Retina (tissue), 1 donor: Measurements from ENCODE around the gene IQGAP2.
"Not testable (repeated sequence)": the region's sequence is repeated elsewhere in the genome, so short reads cannot be mapped to it uniquely, and the experiment has no call there.

Source experiments
- DNase-seq: peaks from one replicate; pipeline ENCODE4 v3.0.0-alpha.2; 2016

IQGAP2 gene

GRCh38 chr5:76672242-76672641 is 269.2 kb downstream of the IQGAP2 start:
- DNase-seq = no peak

GRCh38 chr5:76673125-76673524 is 270.0 kb downstream of the IQGAP2 start:
- DNase-seq = no peak

- DNase-seq = no peak
Measured at GRCh38 chr5:76674330-76675066, 271.4 kb downstream of the IQGAP2 start.

- no peak for DNase-seq
Measured at GRCh38 chr5:76675364-76675763, 272.3 kb downstream of the IQGAP2 start.

GRCh38 chr5:76677849-76678472 is 274.9 kb downstream of the IQGAP2 start:
- no peak for DNase-seq

GRCh38 chr5:76679231-76679630 is 276.1 kb downstream of the IQGAP2 start:
- no peak for DNase-seq

- DNase-seq = not testable (repeated sequence)
Measured at GRCh38 chr5:76680826-76681225, 277.7 kb downstream of the IQGAP2 start.

- no peak for DNase-seq
Measured at GRCh38 chr5:76681287-76681686, 278.2 kb downstream of the IQGAP2 start.

- DNase-seq = no peak
Measured at GRCh38 chr5:76682387-76682786, 279.3 kb downstream of the IQGAP2 start.

- DNase-seq = no peak
Measured at GRCh38 chr5:76683816-76684731, 281.0 kb downstream of the IQGAP2 start.

GRCh38 chr5:76684756-76685519 is 281.9 kb downstream of the IQGAP2 start:
- no peak for DNase-seq

GRCh38 chr5:76685704-76686103 is 282.6 kb downstream of the IQGAP2 start:
- DNase-seq = no peak

GRCh38 chr5:76688212-76688611 is 285.1 kb downstream of the IQGAP2 start:
- no peak for DNase-seq

GRCh38 chr5:76688836-76689235 is 285.8 kb downstream of the IQGAP2 start:
- no peak for DNase-seq

- DNase-seq = no peak
Measured at GRCh38 chr5:76689321-76690036, 286.4 kb downstream of the IQGAP2 start.

- DNase-seq = no peak
Measured at GRCh38 chr5:76690037-76690679, 287.1 kb downstream of the IQGAP2 start.

GRCh38 chr5:76690704-76691466 is 287.8 kb downstream of the IQGAP2 start:
- DNase-seq = no peak

GRCh38 chr5:76691467-76692273 is 288.6 kb downstream of the IQGAP2 start:
- no peak for DNase-seq

GRCh38 chr5:76692274-76692540 is 289.1 kb downstream of the IQGAP2 start:
- DNase-seq = no peak

- DNase-seq = no peak
Measured at GRCh38 chr5:76692651-76693050, 289.6 kb downstream of the IQGAP2 start.
